ENCODE data around the gene NEURL4.
A peak's percentile ranks its signal among the peaks of the same experiment; 100 is the strongest.

NEURL4 gene

DNA sequence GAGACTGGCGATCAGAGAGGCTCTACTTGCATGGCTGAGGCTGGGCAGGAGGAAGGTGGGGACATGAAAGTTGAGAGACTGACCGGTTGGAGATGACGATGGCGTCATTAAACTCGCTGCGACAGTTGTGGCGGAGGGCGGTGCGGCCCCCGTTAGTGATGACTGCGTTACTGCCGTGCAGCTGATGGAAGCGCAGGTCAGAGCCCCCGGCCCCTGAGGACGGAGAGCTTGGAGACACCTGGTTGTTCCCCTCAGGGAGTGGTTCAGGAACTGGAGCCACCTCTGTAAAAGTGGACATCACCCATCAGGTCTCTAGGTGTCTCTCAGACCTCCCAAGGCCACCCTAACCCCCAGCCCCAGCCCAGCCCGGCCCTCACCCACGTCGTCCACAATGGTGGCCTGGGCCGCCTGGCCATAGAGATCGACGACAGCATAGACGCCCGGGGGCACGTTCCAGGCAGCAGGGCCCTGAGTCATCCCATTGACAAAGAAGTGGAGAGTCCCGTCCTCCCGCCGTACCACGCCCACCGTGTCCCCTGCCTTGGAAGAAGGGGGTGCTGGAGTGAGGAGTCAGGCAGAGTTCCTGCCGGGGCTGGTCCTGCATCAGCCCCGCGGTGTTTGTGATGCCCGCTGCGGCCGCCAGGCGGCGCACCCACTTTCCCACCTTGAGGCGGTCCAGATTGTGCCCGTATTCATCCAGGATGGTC lies 5.3 kb downstream of the NEURL4 start:
- no peak for TF ChIP-seq POLR2A (IDR thresholded peaks at IDR 0.05; ENCODE audit: extremely low read depth, insufficient read length)
- TF ChIP-seq, protein P1, sequence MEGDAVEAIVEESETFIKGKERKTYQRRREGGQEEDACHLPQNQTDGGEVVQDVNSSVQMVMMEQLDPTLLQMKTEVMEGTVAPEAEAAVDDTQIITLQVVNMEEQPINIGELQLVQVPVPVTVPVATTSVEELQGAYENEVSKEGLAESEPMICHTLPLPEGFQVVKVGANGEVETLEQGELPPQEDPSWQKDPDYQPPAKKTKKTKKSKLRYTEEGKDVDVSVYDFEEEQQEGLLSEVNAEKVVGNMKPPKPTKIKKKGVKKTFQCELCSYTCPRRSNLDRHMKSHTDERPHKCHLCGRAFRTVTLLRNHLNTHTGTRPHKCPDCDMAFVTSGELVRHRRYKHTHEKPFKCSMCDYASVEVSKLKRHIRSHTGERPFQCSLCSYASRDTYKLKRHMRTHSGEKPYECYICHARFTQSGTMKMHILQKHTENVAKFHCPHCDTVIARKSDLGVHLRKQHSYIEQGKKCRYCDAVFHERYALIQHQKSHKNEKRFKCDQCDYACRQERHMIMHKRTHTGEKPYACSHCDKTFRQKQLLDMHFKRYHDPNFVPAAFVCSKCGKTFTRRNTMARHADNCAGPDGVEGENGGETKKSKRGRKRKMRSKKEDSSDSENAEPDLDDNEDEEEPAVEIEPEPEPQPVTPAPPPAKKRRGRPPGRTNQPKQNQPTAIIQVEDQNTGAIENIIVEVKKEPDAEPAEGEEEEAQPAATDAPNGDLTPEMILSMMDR (IDR thresholded peaks at IDR 0.05; ENCODE audit: low read depth, low read length): peak; percentile 57
- no peak overlapping the region for H3K4me3 ChIP-seq (ENCODE audit: low read depth, low read length)
- peak; percentile 29 for DNase-seq (ENCODE audit: low read depth)

DNA sequence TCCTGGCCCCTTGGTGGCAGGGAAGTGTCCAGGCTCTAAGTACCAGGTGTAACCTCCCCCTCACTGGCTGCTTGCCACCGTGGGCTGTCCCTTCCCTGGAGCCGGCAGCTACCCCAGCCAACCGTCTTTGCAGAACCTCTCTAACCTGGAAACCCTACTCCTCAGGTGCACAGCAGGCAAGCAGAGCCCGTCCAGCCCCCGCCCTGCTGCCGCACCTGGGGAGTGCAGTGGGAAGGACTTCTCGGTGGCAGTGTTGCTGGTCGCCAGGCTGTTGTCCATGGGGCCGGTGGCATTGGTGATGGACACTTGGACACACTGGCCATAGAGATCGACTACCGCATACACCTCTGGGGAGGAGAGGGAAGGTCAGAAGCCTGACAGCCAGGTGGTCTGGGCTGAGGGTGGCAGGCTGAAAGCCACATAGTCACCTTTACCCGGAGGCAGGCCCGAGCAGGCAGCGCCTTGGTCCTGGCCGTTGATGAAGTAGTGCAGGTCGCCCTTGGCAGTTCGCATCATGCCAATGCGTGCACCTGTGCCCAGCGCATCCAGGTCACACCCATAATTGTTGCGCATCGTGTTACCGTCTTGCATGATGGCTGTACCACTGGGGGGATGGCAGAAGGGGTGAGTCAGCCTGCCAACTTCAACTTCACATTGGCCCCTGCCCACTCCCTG lies 6.5 kb downstream of the NEURL4 start:
- TF ChIP-seq, protein P1 (IDR thresholded peaks at IDR 0.05; ENCODE audit: low read depth, low read length): no peak
- TF ChIP-seq, protein P2, sequence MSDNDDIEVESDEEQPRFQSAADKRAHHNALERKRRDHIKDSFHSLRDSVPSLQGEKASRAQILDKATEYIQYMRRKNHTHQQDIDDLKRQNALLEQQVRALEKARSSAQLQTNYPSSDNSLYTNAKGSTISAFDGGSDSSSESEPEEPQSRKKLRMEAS (IDR thresholded peaks at IDR 0.05; ENCODE audit: low read depth, low read length): no peak
- TF ChIP-seq MYC (IDR thresholded peaks at IDR 0.05; ENCODE audit: low read depth, low read length): no peak
- no peak overlapping the region for H3K4me3 ChIP-seq (ENCODE audit: low read depth, low read length)
- no peak for DNase-seq (ENCODE audit: low read depth)

DNA sequence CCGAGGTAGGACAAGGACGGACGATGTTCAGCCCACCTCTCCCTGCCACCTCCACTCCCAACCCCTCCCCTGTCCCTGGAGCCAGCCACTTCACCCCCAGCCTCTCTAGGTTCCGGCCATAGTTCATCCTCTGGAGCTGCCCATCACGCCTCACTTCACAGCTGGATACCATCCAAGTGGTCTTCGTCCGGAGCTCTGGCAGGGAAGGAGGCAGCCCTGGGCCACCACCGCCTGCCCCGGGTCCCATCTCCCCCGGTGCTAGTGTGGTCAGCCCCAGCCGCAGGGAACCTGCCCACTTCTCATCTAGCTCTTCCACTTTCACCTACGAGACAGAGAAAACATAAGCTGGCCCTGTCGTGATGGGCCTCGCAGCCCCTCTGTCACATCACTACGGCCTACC lies 7.7 kb downstream of the NEURL4 start:
- TF ChIP-seq, protein P1 (IDR thresholded peaks at IDR 0.05; ENCODE audit: low read depth, low read length): no peak
- TF ChIP-seq, protein P2 (IDR thresholded peaks at IDR 0.05; ENCODE audit: low read depth, low read length): no peak
- no peak for TF ChIP-seq POLR2A (IDR thresholded peaks at IDR 0.05; ENCODE audit: extremely low read depth, insufficient read length)
- no peak for TF ChIP-seq MYC (IDR thresholded peaks at IDR 0.05; ENCODE audit: low read depth, low read length)
- no peak overlapping the region for H3K4me3 ChIP-seq (ENCODE audit: low read depth, low read length)
- no peak for DNase-seq (ENCODE audit: low read depth)

- no peak overlapping the region for H3K4me3 ChIP-seq (ENCODE audit: low read depth, low read length)
- TF ChIP-seq, protein P1 (IDR thresholded peaks at IDR 0.05; ENCODE audit: low read depth, low read length): no peak
- TF ChIP-seq, protein P2 (IDR thresholded peaks at IDR 0.05; ENCODE audit: low read depth, low read length): no peak
- no peak for TF ChIP-seq MYC (IDR thresholded peaks at IDR 0.05; ENCODE audit: low read depth, low read length)
- no peak for TF ChIP-seq POLR2A (IDR thresholded peaks at IDR 0.05; ENCODE audit: extremely low read depth, insufficient read length)
- DNase-seq (ENCODE audit: low read depth): no peak
Observed at GRCh38 chr17:7318121-7318860, 10.8 kb downstream of the NEURL4 start.

DNA sequence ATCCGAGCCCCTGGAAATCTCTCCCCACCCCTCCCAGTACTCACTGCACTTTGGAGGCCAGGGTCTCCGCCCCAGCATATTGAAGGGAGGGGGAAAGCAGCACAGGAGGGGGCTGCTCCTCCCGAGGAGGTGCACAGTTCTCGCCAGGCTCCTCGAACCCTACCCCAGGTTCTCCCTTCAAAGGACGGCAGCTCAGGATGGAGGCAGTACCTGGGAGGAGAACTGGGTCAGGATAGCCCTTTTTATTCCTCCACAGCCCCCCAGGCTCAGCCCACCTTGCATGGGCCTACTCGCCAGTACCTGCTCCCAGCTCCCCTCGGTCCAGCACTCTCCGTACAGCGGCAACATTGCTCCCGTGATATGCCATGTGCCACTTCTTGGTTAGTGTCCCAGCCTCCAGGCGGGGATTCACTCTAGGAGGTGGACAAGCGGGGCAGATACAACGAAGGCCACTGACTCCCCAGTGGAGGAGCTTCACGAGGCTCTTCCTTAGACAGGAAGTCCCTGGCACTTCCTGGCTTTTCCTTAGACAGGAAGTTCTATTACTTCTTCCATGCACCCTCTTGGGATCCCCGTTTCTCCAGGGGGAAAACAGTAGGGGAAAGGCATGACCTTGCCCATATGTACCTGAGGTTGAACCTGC lies 11.9 kb downstream of the NEURL4 start:
- no peak overlapping the region for H3K4me3 ChIP-seq (ENCODE audit: low read depth, low read length)
- DNase-seq (ENCODE audit: low read depth): no peak
- no peak for TF ChIP-seq MYC (IDR thresholded peaks at IDR 0.05; ENCODE audit: low read depth, low read length)
- TF ChIP-seq, protein P2 (IDR thresholded peaks at IDR 0.05; ENCODE audit: low read depth, low read length): no peak
- TF ChIP-seq, protein P1 (IDR thresholded peaks at IDR 0.05; ENCODE audit: low read depth, low read length): no peak
- TF ChIP-seq POLR2A (IDR thresholded peaks at IDR 0.05; ENCODE audit: extremely low read depth, insufficient read length): no peak

Data from NB4 (cell line).